Upper lobe of left lung (tissue), 6 donors: Measurements from ENCODE around the gene RAET1L. TPM values are rescaled to one million over a fixed set of nuclear protein-coding genes. Genes with fewer than 3 reads are reported as not detected.
A peak's percentile ranks its signal among the peaks of the same experiment; 100 is the strongest.

ENCODE experiments used
- ATAC-seq, 2 donors: fragments of 200-7000 bp; cut with Tn5 transposase; one replicate each; pipeline ENCODE4 v1.9.1; 2022; ENCODE audit warnings: mild to moderate bottlenecking in 2 of 2, moderate library complexity in 2 of 2; ENCODE audit not compliant: low FRiP score in 2 of 2
- DNase-seq, 2 donors: peaks; one replicate each; pipeline ENCODE4 v3.0.0-alpha.2; 2019 to 2020
- H3K27ac ChIP-seq, 4 donors: fragments of 200-600 bp; sonication (generic); one replicate each; pipeline ENCODE4 v1.5.1; 2016 to 2019
- H3K27me3 ChIP-seq, 4 donors: fragments of 200-600 bp; sonication (generic); one replicate each; pipeline ENCODE4 v1.5.1; 2017 to 2019
- H3K36me3 ChIP-seq, 4 donors: fragments of 200-600 bp; sonication (generic); one replicate each; pipeline ENCODE4 v1.5.1; 2016 to 2019
- H3K4me1 ChIP-seq, 4 donors: fragments of 200-600 bp; sonication (generic); one replicate each; pipeline ENCODE4 v1.5.1; 2018 to 2019
- H3K4me3 ChIP-seq, 4 donors: fragments of 200-600 bp; sonication (generic); one replicate each; pipeline ENCODE4 v1.5.1; 2017 to 2019; ENCODE audit warnings: mild to moderate bottlenecking in 2 of 4, moderate library complexity in 1 of 4
- H3K9me3 ChIP-seq, 4 donors: fragments of 200-600 bp; sonication (generic); one replicate each; pipeline ENCODE4 v1.5.1; 2018 to 2019
- EP300 ChIP-seq, 4 donors: sonication (generic); formaldehyde crosslinking; IDR thresholded peaks; one replicate each; pipeline ENCODE4 v1.5.1; 2017; ENCODE audit warnings: antibody characterized with exemption in 4 of 4, control low read depth in 2 of 4
- POLR2A ChIP-seq, 4 donors: fragments of 450-650 bp; IDR thresholded peaks; one replicate each; pipeline ENCODE4 v1.5.1; 2016 to 2017; ENCODE audit warnings: antibody characterized with exemption in 4 of 4, mild to moderate bottlenecking in 2 of 4
- POLR2AphosphoS5 ChIP-seq, 2 donors: sonication (generic); formaldehyde crosslinking; IDR thresholded peaks; one replicate each; pipeline ENCODE4 v1.5.1; 2017; ENCODE audit warnings: antibody characterized with exemption in 2 of 2
- WGBS, 2 donors: methylation state at CpG; one replicate each; pipeline ENCODE4 v1.1.5; 2017 to 2018; 5-methylcytosine and 5-hydroxymethylcytosine counted together
- total RNA-seq, 6 donors: library from RNA; depleted of rRNA in 4 of 6; stranded (reverse); fragments of >200 nt in 4 of 6; gene quantifications; one replicate each; pipeline versions ENCODE4 v1.1.0 to v1.2.1, GENCODE V29; 2016 to 2021
- TF ChIP-seq, protein P1 (sequence below), 6 experiments: fragments of 450-650 bp in 4 of 6; fragments of 200-600 bp in 2 of 6; sonication (generic) in 2 of 6; IDR thresholded peaks; one replicate each; pipeline ENCODE4 v1.5.1; 2016 to 2019; ENCODE audit warnings: antibody characterized with exemption in 6 of 6
- donor health status: DM: no; HTN: no; CAD: no; lungs with moderate emphysema.
- donor health status: DM: no; HTN: yes; CAD: no; lungs with severe emphysema.

The RAET1L gene
- total RNA-seq, 6 donors from 2014 or later: not detected

DNA sequence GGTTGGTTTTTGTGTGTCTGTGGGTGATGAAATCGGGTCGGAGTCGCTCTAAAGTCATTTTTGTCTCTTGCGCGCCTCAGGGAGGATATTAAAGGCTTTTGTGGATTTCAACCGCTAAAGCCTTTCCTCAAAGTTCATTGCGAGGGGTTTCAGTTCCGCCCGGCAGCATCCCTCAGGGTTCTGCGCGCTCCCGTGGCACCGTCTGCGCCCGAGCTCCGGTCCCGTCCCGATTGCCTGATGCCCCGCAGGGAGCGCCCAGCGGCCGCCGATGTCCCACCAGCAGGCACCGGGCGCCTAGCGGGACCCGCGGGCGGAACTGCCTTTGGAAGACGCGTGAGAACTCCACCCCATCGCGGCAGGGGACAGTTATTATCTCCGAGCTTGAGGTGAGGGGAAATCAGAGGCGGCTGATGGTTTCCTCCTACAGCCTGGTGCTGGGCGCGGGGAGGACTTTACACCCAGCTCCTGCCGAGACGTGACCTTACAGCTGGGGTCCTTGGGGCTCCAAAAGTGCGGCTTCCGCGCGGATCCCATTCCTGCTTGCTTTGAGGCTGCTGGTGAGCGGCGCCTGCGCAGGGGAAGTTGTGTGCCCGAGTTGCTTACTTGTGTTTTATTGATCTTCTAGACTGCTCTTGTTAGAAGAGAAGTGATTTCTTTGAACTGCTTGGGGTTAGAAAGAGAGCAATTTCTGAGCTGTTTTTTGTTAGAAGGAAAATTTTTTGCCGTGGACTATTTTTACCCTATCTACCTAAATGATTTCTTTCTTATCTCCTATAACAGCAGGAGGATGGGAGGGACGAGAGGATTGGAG, 34.5 kb downstream of the RAET1L start:
- Histone ChIP-seq H3K27ac (no peak overlapping the region), H3K4me1 (peaks cover 15 to 21% (median 17%) of the 10 kb centered on the region in 4 donors), H3K4me3 (peak overlapping the region; percentile 15 to 41 (median 27)), H3K9me3 (peaks cover 8 to 11% (median 10%) of the 10 kb centered on the region in 4 donors), H3K36me3 (no peaks in the 10 kb centered on the region), H3K27me3 (peaks cover 0 to 68% (median 21%) of the 10 kb centered on the region in 4 donors)
- WGBS, 2 donors: 1 to 3% methylated on average over 34 to 49 of the region's 49 CpGs
- peak in 1 of 2 donors; percentile 28 for ATAC-seq
- TF ChIP-seq, protein P1, sequence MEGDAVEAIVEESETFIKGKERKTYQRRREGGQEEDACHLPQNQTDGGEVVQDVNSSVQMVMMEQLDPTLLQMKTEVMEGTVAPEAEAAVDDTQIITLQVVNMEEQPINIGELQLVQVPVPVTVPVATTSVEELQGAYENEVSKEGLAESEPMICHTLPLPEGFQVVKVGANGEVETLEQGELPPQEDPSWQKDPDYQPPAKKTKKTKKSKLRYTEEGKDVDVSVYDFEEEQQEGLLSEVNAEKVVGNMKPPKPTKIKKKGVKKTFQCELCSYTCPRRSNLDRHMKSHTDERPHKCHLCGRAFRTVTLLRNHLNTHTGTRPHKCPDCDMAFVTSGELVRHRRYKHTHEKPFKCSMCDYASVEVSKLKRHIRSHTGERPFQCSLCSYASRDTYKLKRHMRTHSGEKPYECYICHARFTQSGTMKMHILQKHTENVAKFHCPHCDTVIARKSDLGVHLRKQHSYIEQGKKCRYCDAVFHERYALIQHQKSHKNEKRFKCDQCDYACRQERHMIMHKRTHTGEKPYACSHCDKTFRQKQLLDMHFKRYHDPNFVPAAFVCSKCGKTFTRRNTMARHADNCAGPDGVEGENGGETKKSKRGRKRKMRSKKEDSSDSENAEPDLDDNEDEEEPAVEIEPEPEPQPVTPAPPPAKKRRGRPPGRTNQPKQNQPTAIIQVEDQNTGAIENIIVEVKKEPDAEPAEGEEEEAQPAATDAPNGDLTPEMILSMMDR (IDR thresholded peaks at IDR 0.05): no peak
- TF ChIP-seq POLR2AphosphoS5 (IDR thresholded peaks at IDR 0.05) (no peak), POLR2A (IDR thresholded peaks at IDR 0.05) (no peak), EP300 (IDR thresholded peaks at IDR 0.05) (no peak)
- DNase-seq: peak in 1 of 2 donors; percentile 85

DNA sequence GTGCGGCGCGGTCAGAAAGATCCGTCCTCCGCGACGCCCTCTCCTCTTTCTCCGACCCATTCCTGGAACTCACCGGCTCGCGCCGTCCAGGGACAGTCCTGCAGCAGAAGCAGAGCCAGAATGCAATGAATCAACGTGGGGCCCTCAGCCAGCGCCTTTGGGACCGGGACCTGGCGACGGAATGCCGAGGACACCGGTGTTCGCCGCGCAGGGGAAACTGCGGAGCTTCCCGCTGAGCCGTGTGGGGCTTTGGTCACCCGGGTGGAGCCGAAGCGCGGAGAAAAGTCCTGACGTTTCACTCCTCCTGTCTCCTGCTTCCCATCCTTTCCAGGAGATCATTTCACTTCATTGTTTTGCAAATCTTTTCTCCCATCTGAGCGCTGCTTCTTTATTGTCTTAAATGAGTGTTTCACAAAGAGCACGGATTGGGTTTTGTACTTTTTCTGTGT, 35.1 kb downstream of the RAET1L start:
- 2 to 3% methylated on average over 17 to 32 of the region's 32 CpGs for WGBS, 2 donors
- DNase-seq (no peak), ATAC-seq (peak; percentile 38 to 43)
- no peak overlapping the region for H3K27ac ChIP-seq
- peak overlapping the region in 3 of 4 donors; percentile 17 to 41 (median 37) for H3K4me3 ChIP-seq
- H3K36me3 ChIP-seq: no peaks in the 10 kb centered on the region
- peaks cover 8 to 11% (median 10%) of the 10 kb centered on the region in 4 donors for H3K9me3 ChIP-seq
- H3K27me3 ChIP-seq: peaks cover 0 to 72% (median 25%) of the 10 kb centered on the region in 4 donors
- TF ChIP-seq, protein P1 (IDR thresholded peaks at IDR 0.05): no peak
- TF ChIP-seq EP300 (IDR thresholded peaks at IDR 0.05) (no peak), POLR2AphosphoS5 (IDR thresholded peaks at IDR 0.05) (no peak), POLR2A (IDR thresholded peaks at IDR 0.05) (no peak)
- peaks cover 15 to 21% (median 17%) of the 10 kb centered on the region in 4 donors for H3K4me1 ChIP-seq

DNA sequence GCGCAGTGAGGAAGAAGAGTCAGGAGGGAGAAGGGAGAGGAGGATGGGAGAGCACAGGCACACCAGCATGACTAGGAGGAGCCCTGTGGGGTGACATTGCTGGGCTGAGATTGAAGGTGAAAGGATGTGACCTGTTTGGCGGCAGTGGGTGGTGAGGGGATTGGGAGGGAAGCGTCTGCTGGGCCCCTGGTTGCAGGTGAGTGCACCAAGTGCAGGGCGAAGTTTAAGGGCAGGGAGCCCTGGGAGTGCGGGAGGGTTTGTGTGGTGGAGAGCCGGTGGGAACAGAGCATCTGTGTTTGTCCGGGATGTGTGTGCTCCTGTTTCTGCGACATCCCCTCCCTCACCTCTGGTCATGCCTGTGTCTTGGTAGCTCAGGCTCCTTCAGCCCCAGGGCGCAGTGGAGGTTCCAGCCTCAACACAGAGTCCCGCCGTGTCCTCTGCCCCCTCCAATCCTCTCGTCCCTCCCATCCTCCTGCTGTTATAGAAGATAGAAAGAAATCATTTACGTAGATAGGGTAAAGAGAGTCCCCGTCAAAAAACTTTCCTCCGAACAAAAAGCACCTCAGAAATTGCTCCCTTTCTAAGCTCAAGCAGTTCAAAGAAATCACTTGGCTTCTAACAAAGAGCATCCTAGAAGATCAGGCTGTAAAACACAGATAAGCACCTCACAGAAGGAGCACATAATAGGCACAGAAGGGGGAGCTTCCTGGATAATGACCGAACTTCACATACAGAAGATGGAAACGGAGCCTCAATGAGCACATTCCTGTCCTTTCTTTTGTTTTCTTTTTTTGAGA, 36.6 kb downstream of the RAET1L start:
- peaks cover 8 to 11% (median 10%) of the 10 kb centered on the region in 4 donors for H3K9me3 ChIP-seq
- H3K36me3 ChIP-seq: no peaks in the 10 kb centered on the region
- TF ChIP-seq POLR2AphosphoS5 (IDR thresholded peaks at IDR 0.05) (no peak), EP300 (IDR thresholded peaks at IDR 0.05) (no peak), POLR2A (IDR thresholded peaks at IDR 0.05) (no peak)
- TF ChIP-seq, protein P1 (IDR thresholded peaks at IDR 0.05): no peak
- DNase-seq: no peak
- H3K27ac ChIP-seq: no peak overlapping the region
- H3K4me3 ChIP-seq: no peak overlapping the region
- peak in 1 of 2 donors; percentile 27 for ATAC-seq
- H3K4me1 ChIP-seq: peaks cover 15 to 21% (median 17%) of the 10 kb centered on the region in 4 donors
- peaks cover 0 to 74% (median 25%) of the 10 kb centered on the region in 4 donors for H3K27me3 ChIP-seq
- 14 to 18% methylated on average over 15 to 17 of the region's 17 CpGs for WGBS, 2 donors

DNA sequence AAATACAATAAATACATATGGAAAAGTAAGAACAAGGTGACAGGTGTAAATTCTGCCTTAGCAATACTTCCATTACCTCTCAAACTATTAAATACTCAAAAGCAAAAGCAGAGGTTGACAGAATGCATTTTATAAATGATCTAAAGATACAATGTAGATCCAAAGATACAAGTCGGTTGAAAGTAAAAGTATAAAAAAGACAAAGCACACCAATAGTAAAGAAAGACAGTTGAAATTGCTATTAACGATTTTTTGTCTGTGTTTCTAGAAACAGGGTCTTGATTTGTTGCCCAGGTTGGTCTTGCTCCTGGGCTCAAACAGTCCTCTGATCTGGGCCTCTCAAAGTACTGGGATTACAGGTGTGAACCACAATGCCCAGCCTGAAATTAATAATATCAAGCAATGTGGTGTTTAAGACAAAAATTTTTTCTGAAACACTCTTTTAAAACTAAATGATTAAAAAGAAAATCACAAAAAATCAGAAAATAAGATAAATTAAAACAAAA, 37.7 kb downstream of the RAET1L start:
- H3K27me3 ChIP-seq: peaks cover 0 to 81% (median 25%) of the 10 kb centered on the region in 4 donors
- WGBS, 2 donors: 43 to 65% methylated on average over 2 of the region's 2 CpGs
- peaks cover 8 to 11% (median 10%) of the 10 kb centered on the region in 4 donors for H3K9me3 ChIP-seq
- H3K4me3 ChIP-seq: no peak overlapping the region
- no peak for DNase-seq
- no peaks in the 10 kb centered on the region for H3K36me3 ChIP-seq
- no peak for ATAC-seq
- H3K27ac ChIP-seq: no peak overlapping the region
- TF ChIP-seq EP300 (IDR thresholded peaks at IDR 0.05): no peak
- TF ChIP-seq, protein P1 (IDR thresholded peaks at IDR 0.05): no peak
- no peak for TF ChIP-seq POLR2A (IDR thresholded peaks at IDR 0.05)
- no peak for TF ChIP-seq POLR2AphosphoS5 (IDR thresholded peaks at IDR 0.05)
- peaks cover 15 to 21% (median 17%) of the 10 kb centered on the region in 4 donors for H3K4me1 ChIP-seq
